HG03575 (cell line): ENCODE measurements around the gene PLXNA4.

Experiments used
- ATAC-seq: cut with Tn5 transposase; IDR thresholded peaks from one replicate; pipeline ENCODE4 v1.9.1; 2021; ENCODE audit not compliant: unreplicated experiment, insufficient number of reproducible peaks, low FRiP score; ENCODE audit errors: extremely low read depth

PLXNA4 gene

GRCh38 chr7:132249256-132249971, 326.9 kb downstream of the PLXNA4 start:
- no peak for ATAC-seq

GRCh38 chr7:132248841-132249240, 327.4 kb downstream of the PLXNA4 start:
- ATAC-seq, result no peak

- ATAC-seq, result no peak
Observed at GRCh38 chr7:132247995-132248618, 328.2 kb downstream of the PLXNA4 start.

GRCh38 chr7:132246591-132246990, 329.7 kb downstream of the PLXNA4 start:
- no peak for ATAC-seq

GRCh38 chr7:132245539-132245938, 330.7 kb downstream of the PLXNA4 start:
- ATAC-seq, result no peak

- ATAC-seq, result no peak
Observed at GRCh38 chr7:132244903-132245480, 331.3 kb downstream of the PLXNA4 start.

- ATAC-seq, result no peak
Observed at GRCh38 chr7:132243463-132243862, 332.8 kb downstream of the PLXNA4 start.

- no peak for ATAC-seq
Observed at GRCh38 chr7:132243051-132243450, 333.2 kb downstream of the PLXNA4 start.

GRCh38 chr7:132242192-132242812, 334.0 kb downstream of the PLXNA4 start:
- no peak for ATAC-seq

GRCh38 chr7:132240821-132241422, 335.3 kb downstream of the PLXNA4 start:
- no peak for ATAC-seq

GRCh38 chr7:132240262-132240661, 336.0 kb downstream of the PLXNA4 start:
- ATAC-seq, result no peak

- ATAC-seq, result no peak
Observed at GRCh38 chr7:132239422-132239994, 336.8 kb downstream of the PLXNA4 start.

- no peak for ATAC-seq
Observed at GRCh38 chr7:132234711-132235110, 341.6 kb downstream of the PLXNA4 start.

GRCh38 chr7:132232406-132232805, 343.9 kb downstream of the PLXNA4 start:
- no peak for ATAC-seq

- ATAC-seq, result no peak
Observed at GRCh38 chr7:132230462-132230861, 345.8 kb downstream of the PLXNA4 start.

GRCh38 chr7:132228240-132228639, 348.0 kb downstream of the PLXNA4 start:
- ATAC-seq, result no peak

GRCh38 chr7:132226957-132227290, 349.3 kb downstream of the PLXNA4 start:
- no peak for ATAC-seq

- ATAC-seq, result no peak
Observed at GRCh38 chr7:132226046-132226956, 350.0 kb downstream of the PLXNA4 start.
